Measurements from ENCODE around the gene TNFRSF9.

DNA sequence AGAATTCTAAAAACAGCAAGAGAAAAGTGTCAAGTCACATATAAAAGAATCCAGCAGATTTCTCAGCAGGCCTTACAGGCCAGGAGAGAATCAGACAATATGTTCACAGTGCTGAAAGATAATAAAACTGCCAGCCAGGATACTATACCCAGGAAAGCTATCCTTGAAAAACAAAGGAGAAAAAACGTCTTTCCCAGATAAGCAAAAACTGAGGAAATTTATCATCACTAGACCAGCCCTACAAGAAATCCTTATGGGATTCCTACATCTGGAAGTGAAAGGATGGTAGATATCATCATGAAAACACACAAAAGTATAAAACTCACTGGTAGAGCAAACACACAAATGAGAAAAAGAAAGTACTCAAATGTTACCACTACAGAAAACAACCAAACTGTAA is 62.6 kb downstream of the TNFRSF9 start:
- TF ChIP-seq EZH2 (IDR thresholded peaks at IDR 0.05): no peak
- TF ChIP-seq POLR2AphosphoS5 (IDR thresholded peaks at IDR 0.05; ENCODE audit: borderline replicate concordance, low read depth, low read length): no peak
- TF ChIP-seq FOXP2 (optimal IDR thresholded peaks at IDR 0.05; ENCODE audit: control extremely low read depth, extremely low read length, insufficient read depth): no peak
